Tibial artery (tissue), 4 donors: Measurements from ENCODE around the gene SATB1.
A peak's percentile ranks its signal among the peaks of the same experiment; 100 is the strongest.

Experiments used
- DNase-seq, 2 donors: peaks; one replicate each; pipeline ENCODE4 v3.0.0-alpha.2; 2019
- H3K27ac ChIP-seq, 2 donors: fragments of 200-600 bp; sonication (generic) in 1 of 2; 1 replicate in 1 of 2; 2 replicates in 1 of 2; pipeline ENCODE4 v1.5.1; 2018 to 2019; ENCODE audit warnings: mild to moderate bottlenecking in 1 of 2
- H3K27me3 ChIP-seq, 2 donors: fragments of 200-600 bp; sonication (generic) in 1 of 2; one replicate each; pipeline versions ENCODE4 v1.5.1 to v1.6.0; 2016 to 2019
- H3K36me3 ChIP-seq, 3 donors: fragments of 200-600 bp; sonication (generic) in 2 of 3; one replicate each; pipeline ENCODE4 v1.5.1; 2016 to 2019; ENCODE audit warnings: mild to moderate bottlenecking in 2 of 3
- H3K4me1 ChIP-seq, 4 donors: fragments of 200-600 bp; sonication (generic) in 2 of 4; 1 replicate in 3 of 4; 2 replicates in 1 of 4; pipeline ENCODE4 v1.5.1; 2016 to 2019
- H3K4me3 ChIP-seq, 2 donors: fragments of 200-600 bp; sonication (generic) in 1 of 2; 1 replicate in 1 of 2; 2 replicates in 1 of 2; pipeline ENCODE4 v1.5.1; 2018 to 2019; ENCODE audit warnings: mild to moderate bottlenecking in 2 of 2
- H3K9me3 ChIP-seq, 3 donors: fragments of 200-600 bp; sonication (generic) in 1 of 3; one replicate each; pipeline ENCODE4 v1.5.1; 2016 to 2019
- intact Hi-C: fragments of 100-400 bp; cut with DNase I; formaldehyde crosslinking; loops from one replicate; pipeline ENCODE4 v1.15.0; 2023; ENCODE audit warnings: low total_unique reads
- TF ChIP-seq, protein P1 (sequence below), 2 experiments: fragments of 200-600 bp in 1 of 2; fragments of 450-650 bp in 1 of 2; IDR thresholded peaks; one replicate each; pipeline ENCODE4 v1.5.1; 2017 to 2019; ENCODE audit warnings: antibody characterized with exemption in 2 of 2, mild to moderate bottlenecking in 1 of 2, moderate library complexity in 1 of 2

Gene SATB1

DNA sequence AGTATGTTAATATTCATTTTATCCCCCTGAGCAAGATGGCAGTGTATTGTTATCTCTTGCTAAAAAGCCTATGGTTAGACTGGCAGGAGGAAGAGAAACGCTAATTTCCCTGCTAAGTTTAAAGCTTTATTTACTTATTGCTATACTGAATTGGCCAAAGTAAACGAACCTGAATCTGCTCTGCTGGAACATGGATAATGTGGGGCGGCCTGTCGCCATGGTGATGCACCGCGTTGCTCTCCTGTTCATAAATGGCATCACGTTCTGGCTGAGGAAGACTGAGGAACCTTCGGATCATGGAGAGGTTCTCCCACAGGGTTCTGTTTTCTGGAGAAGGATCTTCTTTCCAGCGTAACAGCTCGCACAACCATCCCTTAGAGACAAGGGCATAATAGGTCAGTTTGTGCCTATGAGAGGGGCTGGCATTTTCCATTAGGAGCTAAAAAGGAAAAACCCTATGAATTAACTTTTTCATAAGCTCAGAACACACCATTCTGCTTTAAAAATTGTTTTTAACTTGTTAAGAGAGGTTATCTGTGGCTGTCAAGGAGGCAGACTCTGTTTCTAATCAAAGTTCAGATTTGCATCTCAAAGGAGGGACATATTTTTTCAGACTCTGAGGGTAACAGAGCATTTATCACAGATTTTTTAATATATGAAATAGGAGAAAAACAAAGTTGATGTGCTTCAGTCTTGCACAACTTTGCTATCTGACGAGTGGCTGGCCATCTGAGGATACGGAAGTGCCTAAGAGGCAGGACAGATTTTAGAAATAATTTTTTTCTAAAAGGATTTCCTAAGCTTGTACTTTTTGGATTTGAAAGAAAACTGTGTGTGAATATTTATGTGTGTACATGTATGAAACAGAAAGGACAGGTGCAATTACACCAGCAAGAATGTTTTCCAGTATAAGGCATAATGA, 73.1 kb downstream of the SATB1 start:
- H3K9me3 ChIP-seq = no peaks in the 10 kb centered on the region

DNA sequence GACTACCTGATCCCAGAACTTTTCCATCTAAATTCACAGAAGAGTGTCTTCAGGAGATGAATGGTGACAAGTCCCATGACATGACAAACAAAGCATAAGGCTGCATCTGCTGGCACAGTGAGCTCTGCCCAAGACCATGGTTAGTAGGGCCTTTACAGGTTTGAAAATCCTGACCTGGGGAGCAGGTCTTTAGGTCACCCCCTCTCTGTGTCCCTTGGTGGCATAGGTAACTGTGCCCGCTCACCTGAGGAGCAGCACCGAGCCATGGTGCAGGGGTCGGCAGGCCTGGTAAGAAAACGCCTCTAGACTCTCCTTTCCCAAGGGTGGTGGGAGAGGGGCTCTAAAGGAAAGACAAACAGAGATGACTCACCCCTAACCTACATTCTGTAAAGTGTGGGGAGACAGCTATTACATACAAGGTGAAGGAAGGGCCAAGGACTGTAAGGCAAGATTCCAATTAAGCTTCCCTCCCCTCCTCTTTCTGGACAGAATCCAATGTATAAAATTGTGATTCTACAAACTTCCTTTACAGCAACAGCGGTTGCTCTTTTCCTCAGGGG, 74.0 kb downstream of the SATB1 start:
- TF ChIP-seq, protein P1, sequence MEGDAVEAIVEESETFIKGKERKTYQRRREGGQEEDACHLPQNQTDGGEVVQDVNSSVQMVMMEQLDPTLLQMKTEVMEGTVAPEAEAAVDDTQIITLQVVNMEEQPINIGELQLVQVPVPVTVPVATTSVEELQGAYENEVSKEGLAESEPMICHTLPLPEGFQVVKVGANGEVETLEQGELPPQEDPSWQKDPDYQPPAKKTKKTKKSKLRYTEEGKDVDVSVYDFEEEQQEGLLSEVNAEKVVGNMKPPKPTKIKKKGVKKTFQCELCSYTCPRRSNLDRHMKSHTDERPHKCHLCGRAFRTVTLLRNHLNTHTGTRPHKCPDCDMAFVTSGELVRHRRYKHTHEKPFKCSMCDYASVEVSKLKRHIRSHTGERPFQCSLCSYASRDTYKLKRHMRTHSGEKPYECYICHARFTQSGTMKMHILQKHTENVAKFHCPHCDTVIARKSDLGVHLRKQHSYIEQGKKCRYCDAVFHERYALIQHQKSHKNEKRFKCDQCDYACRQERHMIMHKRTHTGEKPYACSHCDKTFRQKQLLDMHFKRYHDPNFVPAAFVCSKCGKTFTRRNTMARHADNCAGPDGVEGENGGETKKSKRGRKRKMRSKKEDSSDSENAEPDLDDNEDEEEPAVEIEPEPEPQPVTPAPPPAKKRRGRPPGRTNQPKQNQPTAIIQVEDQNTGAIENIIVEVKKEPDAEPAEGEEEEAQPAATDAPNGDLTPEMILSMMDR (IDR thresholded peaks at IDR 0.05) = no peak
- Histone ChIP-seq H3K27ac (no peak overlapping the region), H3K4me3 (no peak overlapping the region), H3K36me3 (peaks cover 20 to 31% (median 29%) of the 10 kb centered on the region in 3 donors), H3K9me3 (no peaks in the 10 kb centered on the region), H3K4me1 (peaks cover 0 to 44% (median 2%) of the 10 kb centered on the region in 4 donors), H3K27me3 (no peaks in the 10 kb centered on the region)
- DNase-seq = no peak
- intact Hi-C loops = no loop called here

More for the DNA sequence above, 73.1 kb downstream of the SATB1 start:
- TF ChIP-seq, protein P1 (IDR thresholded peaks at IDR 0.05) = no peak
- Histone ChIP-seq H3K4me1 (peaks cover 0 to 46% (median 2%) of the 10 kb centered on the region in 4 donors), H3K4me3 (no peak overlapping the region), H3K27ac (no peak overlapping the region), H3K27me3 (no peaks in the 10 kb centered on the region), H3K36me3 (peaks cover 20 to 31% (median 29%) of the 10 kb centered on the region in 3 donors)
- intact Hi-C loops = no loop called here
- peak in 1 of 2 donors; percentile 65 for DNase-seq

DNA sequence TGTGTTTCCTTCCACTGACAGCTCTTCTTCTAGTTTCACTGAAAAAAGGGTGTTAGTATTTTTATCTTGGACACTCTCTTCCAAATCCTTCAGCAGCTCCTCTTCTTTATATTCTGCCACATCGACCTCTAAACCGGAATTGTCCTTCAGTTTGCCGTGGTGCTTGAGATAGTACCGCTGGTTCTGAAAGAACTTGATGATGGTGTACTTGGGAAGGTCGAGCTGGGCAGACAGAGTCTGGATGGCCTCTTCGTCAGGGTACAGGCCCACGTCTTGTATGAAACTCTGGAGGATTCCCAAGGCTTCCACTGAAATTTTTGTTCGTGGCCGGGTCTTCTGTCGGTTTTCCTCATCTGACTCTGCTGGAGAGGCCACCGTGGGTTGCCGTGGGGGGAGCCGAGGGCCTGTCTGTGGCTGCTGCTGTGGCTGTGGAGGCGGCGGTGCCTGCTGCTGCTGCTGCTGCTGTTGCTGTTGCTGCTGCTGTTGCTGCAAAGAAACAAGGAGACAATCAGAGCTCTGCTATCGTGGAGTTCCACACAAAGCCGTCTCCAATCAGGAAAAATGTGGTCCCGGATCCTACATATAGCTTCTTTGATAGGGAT, 75.8 kb downstream of the SATB1 start:
- TF ChIP-seq, protein P1 (IDR thresholded peaks at IDR 0.05) = no peak
- Histone ChIP-seq H3K27me3 (no peaks in the 10 kb centered on the region), H3K4me3 (no peak overlapping the region), H3K27ac (no peak overlapping the region), H3K9me3 (no peaks in the 10 kb centered on the region), H3K4me1 (peaks cover 0 to 25% (median under 1%) of the 10 kb centered on the region in 4 donors), H3K36me3 (peaks cover 20 to 31% (median 29%) of the 10 kb centered on the region in 3 donors)
- DNase-seq = no peak
- intact Hi-C loops = no loop called here

DNA sequence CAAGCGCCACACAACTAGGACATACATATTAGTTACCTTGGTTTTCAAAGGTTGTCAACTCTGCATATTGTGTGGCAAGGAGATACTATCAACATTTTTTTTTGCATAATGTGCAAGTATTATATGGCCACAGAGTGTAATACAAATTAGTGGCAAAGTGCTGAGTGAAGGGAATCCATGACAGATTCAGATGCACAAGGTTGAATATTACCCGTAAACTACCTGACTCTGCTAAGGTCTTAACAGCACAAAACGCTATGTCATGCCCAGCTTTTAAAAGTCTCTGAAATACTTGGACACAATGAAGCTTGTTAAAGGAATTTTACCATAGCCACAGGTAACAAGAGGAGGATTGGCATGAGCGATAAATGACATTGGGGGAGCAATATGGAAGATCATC, 79.0 kb downstream of the SATB1 start:
- Histone ChIP-seq H3K36me3 (peaks cover 20 to 22% (median 22%) of the 10 kb centered on the region in 3 donors), H3K9me3 (no peaks in the 10 kb centered on the region), H3K27ac (no peak overlapping the region), H3K4me1 (peaks cover 0 to 14% (median 0%) of the 10 kb centered on the region in 4 donors), H3K4me3 (no peak overlapping the region), H3K27me3 (no peaks in the 10 kb centered on the region)
- DNase-seq = no peak
- intact Hi-C loops = no loop called here
- TF ChIP-seq, protein P1 (IDR thresholded peaks at IDR 0.05) = no peak

DNA sequence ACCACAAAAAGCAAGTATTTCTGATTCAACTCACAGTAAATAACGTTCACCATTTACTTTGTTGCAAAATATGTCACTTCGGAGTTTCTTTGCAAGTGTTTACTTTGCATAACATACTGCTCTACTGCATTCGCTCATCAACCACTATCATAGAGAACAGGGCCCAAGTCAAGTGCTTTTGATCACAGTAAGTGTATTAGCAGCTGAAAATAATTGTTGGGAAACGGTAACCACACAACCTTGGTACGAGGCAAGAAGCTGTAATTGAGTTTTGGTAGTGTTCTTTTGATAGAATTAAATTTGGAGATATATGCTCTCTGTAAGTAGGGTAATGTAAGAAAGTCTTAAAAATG, 80.1 kb downstream of the SATB1 start:
- Histone ChIP-seq H3K36me3 (peaks cover 16% of the 10 kb centered on the region in 3 donors), H3K4me1 (peaks cover 0 to 14% (median 0%) of the 10 kb centered on the region in 4 donors), H3K4me3 (no peak overlapping the region), H3K27me3 (no peaks in the 10 kb centered on the region), H3K9me3 (no peaks in the 10 kb centered on the region), H3K27ac (no peak overlapping the region)
- no peak for DNase-seq
- TF ChIP-seq, protein P1 (IDR thresholded peaks at IDR 0.05) = no peak
- intact Hi-C loops = no loop called here
